HG02981 (cell line): ENCODE results near the gene NEURL4.
A peak's percentile ranks its signal among the peaks of the same experiment; 100 is the strongest.

Experiments
- ATAC-seq: cut with Tn5 transposase; IDR thresholded peaks from one replicate; pipeline ENCODE4 v1.9.1; 2021; ENCODE audit warnings: mild to moderate bottlenecking, moderate library complexity; ENCODE audit not compliant: unreplicated experiment

Gene NEURL4

DNA sequence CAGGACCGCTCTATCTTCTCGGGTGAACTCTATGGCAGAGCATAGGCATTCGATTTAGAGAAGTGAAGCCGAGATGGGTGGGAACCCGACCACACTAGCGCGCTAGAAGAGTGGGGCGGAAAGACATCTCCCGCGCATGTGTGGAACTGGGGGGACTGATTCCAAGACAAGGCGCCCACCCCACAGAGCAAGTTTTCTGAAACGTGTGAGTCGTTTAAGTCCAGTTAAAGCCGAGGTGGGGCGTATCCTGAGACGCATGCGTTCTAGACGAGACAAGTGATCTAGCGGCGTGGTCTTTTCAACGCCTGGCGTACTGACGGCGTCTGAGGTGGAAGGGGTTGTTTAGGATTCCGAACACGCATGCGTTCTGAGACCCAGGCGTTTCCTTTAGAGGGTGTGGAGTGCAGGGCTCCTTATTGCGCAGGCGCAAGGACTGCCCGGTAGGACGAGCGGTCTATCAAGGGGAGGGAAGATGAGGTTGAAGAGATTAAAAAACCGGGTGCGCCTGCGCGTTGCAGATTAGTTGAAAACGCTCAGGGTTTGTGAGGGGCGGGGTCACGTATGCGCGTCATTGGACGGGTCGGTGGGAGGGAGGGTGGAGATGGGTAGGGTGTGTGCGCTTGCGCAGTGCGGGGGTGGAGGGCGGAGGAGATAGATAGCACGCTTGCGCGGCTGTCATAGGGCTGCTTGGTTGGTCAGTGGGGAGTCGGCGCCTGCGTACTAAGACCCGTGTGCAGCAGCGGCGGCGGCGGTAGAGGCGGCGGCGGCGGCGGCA is 22.0 kb downstream of the NEURL4 start, which contains the start of gene EIF5A:
Gene EIF5A, plus strand, starts transcription at position 718 of the 775 bp plus-strand sequence. CDS start 2,008 bp downstream, outside the sequence.
- peak; percentile 60 for ATAC-seq

DNA sequence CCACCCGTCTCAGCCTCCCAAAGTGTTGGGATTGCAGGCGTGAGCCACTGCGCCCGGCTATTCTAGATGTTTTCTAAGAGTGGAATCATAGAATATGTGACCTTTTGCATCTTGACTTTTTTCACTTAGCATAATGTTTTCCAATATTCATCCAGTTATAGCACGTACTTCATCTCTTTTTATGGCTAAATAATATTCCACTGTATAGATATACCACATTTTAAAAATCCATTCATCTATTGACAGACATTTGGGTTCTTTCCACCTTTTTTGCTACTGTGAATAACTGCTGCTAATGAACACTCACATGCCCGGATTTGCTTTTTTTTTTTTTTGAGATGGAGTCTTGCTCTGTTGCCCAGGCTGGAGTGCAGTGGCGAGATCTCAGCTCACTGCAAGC is 25.0 kb downstream of the NEURL4 start:
- no peak for ATAC-seq

DNA sequence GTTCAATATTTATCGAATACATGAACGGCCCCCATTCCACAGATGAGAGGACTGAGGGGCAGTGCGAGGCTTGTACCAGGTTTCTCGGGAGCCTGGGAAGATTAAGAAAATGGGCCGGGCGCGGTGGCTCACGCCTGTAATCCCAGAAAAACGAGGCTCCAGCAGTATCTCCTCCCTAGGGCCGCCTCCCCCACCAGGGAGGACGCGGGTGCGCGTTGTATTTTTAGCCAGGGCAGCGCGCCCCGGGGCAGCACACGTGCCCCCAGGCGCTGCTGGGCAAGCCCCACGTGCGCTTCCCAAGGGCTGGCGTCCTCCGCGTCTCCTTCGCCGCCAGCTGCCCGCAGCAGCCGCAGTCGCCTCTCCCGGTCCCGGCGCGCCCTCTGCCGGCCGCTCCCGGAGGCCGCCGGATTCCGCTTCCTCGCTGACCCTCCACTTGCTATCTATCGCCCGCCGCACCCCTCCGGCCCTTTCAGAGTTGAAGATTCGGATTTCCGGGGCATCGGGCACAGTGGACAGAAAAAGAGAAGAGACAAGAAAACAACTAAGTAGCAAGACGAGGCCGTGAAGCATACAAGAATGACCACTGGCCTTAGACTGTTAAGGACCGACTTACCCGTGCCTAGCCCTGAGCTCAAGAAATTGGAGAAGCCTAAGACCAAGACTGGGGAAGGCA is 32.8 kb downstream of the NEURL4 start:
- no peak for ATAC-seq

DNA sequence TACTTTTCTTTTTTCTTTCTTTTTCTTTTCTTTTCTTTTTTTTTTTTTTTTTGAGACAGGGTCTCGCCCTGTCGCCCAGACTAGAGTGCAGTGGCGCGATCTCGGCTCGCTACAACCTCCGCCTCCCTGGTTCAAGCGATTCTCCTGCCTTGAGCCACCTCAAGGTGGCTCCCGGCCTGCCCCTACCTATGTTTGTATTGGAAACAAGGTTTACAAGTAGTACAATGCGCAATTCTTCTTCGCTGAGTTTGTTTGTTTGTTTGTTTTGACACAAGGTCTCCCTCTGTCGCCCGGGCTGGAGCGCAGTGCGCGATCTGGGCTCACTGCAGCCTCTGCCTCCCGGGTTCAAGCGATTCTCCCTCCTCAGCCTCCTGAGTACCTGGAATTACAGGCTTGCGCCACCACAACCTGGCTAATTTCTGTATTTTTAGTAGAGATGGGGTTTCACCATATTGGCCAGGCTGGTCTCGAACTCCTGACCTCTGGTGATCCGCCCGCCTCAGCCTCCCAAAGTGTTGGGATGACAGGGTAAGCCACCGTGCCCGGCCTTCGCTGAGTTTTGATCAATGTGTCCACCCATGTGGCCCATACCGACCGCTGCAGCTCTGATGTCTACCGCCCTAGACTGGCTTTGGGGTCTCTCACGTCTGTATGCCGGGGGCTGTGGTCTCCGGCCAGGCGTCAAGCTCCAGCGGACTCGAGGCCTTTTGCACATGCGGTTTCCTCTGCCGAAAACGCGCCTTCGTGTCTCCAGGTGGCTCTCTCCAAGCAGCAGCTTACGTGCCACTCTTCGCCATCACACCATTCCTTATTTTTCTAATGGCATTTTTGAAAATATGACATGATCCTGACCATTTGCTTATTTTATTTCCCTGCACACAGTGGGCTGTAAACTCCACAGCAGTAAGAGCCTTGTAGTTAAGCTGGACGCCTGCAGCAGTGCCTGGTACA is 33.6 kb downstream of the NEURL4 start:
- ATAC-seq, result no peak

DNA sequence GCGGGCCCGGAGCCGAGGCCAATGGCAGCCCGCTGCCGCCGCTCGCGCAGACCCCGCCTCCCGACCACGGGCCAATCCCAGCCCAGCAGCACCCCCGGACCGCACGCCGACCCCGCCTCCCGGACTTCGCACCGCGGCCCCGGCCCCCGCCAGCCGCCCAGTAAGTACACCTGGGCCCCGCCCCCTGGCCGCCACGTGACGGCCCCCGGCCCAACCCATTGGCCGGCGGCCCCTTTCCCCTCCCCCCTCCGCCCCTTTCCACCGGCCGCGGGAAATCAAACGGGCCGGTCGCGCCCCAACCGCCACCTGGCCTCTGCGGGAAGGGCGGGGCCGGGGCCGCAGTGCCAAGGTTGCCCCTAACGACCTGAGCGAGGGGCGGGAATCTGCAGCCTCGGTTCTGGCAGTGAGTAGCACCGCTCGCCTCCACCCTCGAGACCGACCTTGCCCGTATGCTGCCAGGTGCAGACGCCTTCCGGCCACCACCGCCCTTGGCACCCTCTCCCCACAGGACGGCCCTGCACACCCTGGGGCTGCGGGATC is 34.5 kb downstream of the NEURL4 start, which contains the start of gene YBX2:
Gene YBX2, minus strand, starts transcription at position 26 of the 540 bp plus-strand sequence. CDS start 139 bp downstream, outside the sequence.
- no peak for ATAC-seq

DNA sequence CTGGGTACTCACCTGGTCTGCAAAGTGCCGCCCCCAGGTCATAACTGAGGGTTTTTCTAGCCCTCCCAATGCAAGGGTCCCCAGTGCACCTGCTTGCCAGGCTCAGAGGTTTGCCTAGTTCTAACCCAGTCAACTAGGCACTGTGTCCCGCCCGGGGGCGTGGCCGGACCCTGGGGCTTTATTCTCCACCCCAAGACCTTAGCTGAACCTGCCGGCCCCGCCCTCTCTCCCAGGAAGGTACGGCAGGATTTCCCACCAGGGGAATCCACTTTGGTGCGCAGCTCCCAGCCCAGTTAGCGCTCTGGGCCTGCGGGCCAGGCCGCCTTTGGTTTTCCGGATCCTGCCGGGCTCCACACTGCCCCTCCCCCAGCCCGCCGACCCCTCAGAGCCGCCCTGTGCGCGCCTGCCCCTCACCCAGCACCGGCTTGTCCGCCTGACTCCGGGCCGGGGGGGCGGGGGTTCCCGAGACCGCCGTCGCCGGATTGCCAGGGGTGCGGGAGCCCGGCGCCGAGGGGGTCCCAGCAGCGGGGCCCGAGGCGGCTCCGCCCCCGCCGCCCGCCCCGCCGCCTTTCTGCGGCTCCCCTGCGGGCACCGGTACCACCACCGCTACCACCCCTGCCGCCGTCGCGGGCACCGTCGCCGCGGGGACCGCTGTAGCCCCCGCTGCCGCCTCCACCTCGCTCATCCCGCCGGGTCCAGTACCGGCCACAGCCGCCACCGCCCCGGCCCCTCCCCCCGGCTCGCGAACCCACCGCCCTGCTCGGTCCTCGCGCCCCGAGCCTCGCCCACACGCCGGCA is 35.1 kb downstream of the NEURL4 start:
- ATAC-seq, result no peak

DNA sequence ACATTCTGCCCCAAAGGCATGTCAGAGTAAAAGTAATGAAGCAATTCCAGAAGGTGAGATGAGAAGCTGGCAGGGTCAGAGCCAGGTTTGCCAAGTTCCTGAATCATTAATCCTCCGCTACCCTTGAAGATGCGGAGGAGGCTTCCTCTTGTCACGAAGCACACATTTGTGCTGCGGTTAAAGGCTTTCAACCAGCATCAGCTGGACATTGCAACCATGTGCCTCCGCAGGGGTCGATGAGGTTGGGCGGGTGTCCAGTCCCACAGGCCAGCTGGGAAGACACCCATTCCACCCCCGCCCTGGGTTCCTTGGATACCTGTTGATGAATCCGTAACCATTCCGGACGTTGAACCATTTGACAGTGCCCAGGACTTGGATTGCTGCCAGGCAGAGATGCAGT is 36.0 kb downstream of the NEURL4 start:
- no peak for ATAC-seq

DNA sequence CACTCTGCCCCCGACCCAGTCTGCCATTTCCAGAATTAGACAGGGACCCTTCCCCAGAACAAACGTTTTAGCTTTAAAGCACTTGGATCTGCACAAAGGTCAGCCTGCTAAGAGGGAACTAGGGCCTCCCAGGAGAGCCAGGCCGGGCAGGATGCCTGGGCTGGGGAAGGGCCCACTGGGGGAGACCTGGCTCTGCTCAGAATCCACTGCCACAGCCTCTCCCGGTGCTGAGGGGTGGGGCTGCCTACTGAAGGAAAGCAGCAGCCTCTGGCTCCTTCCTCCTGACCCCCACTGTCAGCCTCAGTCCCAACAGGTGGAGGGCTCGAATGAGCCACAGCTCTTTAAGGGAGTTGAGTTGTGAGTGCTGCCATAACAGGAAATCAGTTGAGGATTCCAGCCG is 36.4 kb downstream of the NEURL4 start:
- ATAC-seq, result no peak

DNA sequence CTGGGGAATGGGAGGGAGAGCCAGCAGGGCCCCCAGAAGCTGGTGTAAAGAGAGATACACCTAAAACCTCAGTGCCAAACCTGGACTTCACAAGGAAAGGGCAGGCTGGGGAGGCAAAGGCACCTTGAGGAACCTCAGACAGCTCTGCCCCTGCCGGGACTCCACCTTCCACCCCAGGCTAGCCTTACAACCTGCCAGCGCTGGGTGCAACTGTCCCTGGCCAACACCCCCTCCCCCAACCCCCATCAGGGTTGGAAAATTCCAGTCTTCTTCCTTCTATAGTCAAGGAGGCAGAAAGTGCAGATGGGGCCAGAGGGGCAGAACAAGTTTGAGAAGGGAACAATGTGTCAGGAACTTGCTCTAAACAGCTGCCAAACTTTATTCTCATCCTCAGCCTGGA is 36.9 kb downstream of the NEURL4 start:
- ATAC-seq, result no peak

DNA sequence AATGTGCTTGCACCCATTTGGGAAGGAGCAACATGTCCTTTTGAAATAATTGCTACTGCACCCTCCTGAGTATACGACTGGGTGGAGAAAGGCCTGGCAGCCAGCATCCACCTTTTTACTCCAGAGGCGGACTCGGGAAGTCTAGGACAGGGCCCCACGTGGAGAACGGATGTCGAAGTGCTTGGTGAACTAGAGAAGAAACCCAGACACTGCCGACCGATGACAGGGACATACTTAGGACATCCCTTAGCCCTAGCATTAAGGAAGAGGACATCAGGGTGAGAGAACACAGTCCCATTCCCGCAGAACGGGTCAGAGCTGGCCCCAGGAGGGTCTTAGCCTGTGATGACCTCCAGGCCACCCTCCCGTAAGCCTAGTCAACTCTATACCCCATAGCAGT is 38.5 kb downstream of the NEURL4 start:
- no peak for ATAC-seq

DNA sequence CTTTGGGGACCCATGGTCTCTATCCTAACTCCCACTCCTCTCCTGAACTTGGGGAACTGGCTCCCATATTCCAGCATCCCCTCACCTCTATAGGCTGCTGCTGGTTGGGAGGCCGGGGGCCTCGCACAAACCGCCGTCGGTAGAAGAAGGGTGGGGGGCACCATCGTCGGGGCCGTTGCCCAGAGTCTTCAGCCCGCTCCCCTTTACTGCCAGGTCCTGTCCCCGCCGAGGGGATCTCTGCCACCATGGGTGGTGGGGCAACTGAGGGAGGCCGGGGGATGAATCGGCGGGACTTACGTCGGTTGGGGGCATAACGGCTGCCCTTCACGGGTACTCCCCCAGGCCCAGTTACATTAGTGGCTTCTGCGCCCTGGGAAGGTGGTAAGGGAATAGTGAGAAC is 39.0 kb downstream of the NEURL4 start:
- no peak for ATAC-seq

DNA sequence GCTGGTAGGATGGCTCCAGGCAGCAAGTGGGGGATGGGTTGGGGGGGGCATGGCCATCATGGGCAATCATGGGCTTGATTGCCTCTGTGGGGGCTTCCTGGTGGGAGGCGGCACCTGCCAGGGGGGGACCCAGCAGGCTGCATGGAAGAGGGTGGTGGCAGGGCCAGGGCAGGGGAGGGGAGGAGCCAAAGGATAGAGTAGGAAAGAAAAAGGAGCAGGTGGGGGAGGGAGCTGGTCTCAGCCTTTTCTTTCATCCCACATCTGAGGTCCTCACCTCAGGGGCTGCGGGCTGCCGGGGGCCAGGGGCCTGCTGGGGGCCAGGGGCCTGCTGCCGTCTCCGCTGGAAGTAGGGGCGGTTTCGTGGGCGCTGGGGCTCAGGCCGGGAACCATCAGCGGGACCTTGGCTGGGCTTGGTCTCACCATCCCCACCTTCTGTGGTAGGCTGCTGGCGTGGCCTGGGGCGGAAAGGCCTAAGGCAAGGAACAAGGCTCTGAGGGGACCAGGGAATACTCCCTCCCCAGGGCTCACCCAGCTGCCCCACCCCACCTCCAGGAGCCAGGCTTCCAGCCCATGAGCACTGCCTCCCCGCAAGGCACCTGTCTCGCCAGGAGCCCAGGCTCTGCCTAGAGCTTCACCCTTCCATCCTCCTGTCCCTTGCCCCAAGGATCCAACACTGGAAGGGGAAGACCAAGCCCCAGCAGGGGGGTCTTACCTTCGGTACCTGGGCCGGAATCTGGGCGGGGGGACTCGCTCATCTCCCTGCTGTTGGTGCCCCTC is 39.7 kb downstream of the NEURL4 start:
- ATAC-seq, result no peak

DNA sequence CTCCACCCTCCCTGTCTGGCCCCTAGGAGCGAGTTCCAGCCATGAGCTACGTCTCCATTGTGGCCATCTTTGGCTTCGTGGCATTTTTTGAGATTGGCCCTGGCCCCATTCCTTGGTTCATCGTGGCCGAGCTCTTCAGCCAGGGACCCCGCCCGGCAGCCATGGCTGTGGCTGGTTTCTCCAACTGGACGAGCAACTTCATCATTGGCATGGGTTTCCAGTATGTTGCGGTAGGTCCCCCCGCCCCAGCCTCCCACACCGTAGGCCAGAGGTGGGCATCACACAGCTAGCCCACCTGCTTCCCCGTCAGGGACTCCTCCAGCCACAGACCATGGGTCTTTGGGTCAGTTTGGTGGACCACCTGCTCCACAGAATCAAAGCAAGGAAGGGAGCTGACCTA is 43.5 kb downstream of the NEURL4 start:
- ATAC-seq, result no peak

DNA sequence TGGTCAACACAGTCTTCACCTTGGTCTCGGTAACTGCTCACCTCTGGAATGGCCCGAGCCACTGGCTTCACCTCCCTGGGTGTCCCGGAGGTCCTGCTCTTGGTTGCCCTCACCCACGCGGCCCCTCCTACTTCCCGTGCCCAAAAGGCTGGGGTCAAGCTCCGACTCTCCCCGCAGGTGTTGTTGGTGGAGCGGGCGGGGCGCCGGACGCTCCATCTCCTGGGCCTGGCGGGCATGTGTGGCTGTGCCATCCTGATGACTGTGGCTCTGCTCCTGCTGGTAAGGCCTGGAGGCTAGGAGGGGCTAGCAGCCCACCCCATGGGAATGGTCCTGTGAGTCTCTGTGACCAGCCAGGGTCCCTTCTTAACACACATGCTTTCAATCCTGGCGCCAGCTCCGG is 44.2 kb downstream of the NEURL4 start:
- no peak for ATAC-seq

DNA sequence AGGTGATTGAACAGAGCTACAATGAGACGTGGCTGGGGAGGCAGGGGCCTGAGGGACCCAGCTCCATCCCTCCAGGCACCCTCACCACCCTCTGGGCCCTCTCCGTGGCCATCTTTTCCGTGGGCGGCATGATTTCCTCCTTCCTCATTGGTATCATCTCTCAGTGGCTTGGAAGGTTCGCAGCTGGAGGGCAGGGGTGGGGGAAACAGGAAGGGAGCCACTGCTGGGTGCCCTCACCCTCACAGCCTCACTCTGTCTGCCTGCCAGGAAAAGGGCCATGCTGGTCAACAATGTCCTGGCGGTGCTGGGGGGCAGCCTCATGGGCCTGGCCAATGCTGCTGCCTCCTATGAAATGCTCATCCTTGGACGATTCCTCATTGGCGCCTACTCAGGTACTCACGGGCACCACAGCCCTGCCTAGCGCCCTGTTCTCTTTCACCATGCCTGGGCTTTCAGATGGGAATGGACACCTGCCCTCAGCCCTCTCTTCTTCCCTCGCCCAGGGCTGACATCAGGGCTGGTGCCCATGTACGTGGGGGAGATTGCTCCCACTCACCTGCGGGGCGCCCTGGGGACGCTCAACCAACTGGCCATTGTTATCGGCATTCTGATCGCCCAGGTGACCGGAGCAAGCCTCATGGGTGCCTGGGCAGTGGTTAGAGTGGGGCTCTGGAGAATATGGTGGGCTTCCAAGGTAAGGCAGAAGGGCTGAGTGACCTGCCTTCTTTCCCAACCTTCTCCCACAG is 45.5 kb downstream of the NEURL4 start:
- ATAC-seq, result no peak

DNA sequence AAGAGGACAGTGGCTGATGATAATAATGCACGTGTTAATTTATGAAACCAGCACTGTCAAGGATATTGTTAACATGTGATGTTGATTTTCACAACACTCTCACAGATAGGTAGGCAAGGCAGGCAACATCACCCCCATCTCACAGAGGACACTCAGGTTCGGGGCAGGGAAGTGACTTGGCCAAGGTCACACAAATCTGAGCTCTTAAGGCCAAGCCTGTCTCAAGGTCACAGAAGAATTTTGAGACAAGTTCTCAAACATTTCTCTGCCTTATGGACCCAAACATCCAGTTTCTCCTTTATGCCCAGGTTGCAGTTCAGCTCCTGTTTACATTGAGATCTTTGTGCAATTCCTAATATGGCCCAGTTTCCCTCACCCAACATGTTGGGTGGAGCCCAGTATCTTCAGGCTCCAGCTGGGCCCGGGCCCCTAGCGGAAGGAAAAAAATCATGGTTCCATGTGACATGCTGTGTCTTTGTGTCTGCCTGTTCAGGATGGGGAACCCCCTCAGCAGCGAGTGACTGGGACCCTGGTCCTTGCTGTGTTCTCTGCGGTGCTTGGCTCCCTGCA is 46.3 kb downstream of the NEURL4 start:
- ATAC-seq, result no peak

DNA sequence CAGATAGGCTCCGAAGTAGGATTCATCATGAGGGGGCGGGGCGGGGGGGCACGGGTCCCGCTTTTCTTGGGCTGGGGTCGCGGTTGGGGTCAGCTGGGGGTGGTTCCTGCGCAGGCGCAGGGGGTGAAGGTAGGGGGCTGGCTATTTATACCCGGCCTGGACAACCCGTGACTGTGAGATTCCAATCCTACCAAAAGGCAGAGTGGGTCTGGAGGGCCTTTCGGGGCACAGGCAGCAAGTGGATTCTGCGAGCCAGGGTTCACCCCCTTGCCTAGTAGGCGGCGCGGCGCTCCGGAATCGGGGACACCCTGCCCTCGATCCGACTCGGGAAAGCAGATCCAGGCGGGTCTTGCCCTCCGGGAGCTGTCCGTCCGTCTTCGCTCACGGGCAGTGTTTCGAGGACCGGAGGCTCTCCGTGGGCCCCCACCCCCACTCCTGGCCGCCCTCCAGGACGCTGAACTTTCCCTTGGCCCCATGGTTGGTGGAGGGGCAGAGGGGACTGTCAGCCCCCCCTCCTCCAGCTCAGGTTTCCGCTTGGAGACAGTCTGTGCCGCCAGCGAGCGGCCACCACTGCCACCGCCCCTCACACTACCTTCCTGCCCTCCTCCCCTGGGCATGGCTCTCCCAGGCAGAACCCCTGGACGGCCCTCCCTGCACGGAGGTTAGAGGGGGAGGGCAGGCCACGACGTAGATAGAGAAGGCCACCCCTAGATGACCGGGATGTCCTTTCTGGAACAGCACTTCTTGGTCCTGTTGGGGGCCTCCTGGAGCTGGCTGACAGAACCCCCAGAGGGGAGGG is 47.0 kb downstream of the NEURL4 start:
- no peak for ATAC-seq
